NOMO-1 treated with DMSO at 0.1 percent for 48 hours (cell line): ENCODE results near the gene MAML1.

Experiments used
- DNase-seq: peaks from one replicate; lab custom pipeline; 2025; ENCODE audit not compliant: unreplicated experiment; lab: John Stamatoyannopoulos, UW

The MAML1 gene

DNA sequence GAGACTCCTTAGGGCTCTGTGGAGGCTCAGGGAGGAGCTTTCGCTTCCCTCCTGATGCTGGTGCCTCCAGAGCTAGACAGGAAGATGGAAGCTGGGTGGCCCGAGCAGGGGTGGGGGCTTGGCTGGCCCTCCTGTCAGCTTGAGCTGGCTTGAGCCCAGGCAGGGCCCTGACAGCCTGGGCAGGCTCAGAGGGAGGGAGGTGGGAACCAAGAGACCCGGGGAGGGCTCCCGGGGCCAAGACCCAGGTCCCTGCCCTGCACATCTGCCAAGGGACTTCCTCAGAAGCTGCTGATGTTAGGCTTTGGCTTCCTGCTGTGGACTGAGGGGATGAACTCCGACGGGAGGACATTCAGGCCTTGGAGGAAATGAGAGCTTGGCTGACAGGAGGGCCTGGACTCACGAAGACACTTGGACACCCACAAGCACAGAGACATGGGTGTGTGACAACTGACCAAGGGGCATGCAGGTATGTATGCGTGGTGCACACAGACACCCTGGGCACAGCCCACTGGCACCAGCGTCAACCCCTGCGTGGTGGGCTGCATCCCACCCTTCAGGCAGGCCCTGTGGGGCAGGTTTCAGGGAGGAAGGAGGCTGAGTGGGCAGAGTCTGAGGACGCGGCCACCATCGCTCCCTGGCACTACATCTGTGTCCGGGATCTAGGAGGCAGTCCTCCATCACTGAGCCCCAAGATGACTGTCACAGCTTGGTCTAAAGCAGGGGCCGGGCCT lies 59.4 kb downstream of the MAML1 start:
- DNase-seq = no peak

GRCh38 chr5:179792612-179793467 lies 60.2 kb downstream of the MAML1 start:
- peak; percentile 27 for DNase-seq

DNA sequence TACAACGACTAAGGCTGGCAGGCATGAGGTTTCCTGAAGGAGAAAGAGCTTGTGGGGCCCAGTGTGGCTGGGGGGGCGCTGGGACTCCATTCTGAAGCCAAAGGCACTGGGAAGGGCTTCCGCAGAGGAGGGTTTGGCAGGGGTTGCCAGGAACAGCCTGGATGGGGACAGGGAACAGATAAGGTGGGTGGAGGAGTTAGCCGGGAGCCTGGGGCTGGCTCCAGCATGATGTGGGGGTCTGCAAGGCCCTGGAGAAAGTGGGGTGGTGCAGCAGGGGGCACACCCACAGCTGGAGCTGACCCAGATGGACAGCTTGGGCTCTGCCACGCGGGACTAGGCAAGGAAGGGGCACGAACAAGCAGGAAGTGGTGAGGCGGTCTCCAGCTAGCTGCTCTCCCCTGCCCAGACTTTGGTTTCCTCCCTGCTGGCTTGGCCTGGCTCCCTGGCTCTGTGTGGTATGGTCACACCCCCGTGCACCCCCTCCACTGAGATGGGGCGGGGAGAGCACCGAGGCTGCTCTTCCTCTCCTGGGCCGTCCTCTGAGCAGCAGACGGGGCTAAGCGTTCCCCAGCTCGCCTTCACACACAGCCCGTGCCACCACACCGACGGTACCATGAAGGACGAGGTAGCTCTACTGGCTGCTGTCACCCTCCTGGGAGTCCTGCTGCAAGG lies 61.0 kb downstream of the MAML1 start, which contains the start of gene LTC4S:
Gene LTC4S, plus strand, starts transcription at position 519 of the 672 bp plus-strand sequence. Its CDS starts 95 bp downstream, at position 614.
- DNase-seq = peak; percentile 88

- DNase-seq = no peak
These were observed 61.5 kb downstream of the MAML1 start for GRCh38 chr5:179794171-179794570.

- no peak for DNase-seq
These were observed 62.0 kb downstream of the MAML1 start for GRCh38 chr5:179794575-179794974.

DNA sequence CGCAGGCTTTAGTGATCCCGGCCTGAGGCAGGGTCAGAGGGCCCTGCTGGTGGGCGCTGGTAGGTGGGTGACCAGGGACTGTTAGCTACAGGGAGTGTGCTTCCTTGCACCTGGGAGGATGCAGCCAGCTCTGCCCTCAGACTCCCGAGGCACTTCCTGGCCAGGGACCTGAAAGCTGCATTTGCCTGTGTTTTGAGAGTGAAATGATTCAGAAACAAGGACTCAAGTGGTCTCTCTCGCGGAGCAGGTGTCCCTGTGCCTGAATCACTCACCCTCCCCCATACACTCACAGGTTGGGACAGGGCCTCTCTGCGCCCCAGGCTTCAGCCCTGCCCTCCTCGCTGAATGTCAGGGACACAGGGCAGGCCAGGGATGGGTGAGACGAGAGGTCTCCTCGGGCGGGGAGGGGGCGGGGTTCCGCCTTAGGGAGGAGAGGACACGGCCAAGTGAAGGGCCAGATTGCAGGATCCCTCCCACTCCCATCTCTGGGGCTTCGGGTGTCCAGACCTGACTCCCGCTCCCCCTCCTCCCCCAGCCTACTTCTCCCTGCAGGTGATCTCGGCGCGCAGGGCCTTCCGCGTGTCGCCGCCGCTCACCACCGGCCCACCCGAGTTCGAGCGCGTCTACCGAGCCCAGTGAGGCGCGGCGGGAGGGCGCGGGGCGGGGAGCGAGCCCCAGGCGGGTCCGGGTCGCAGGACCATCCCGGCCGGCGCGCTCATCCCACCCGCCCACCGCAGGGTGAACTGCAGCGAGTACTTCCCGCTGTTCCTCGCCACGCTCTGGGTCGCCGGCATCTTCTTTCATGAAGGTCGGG lies 62.6 kb downstream of the MAML1 start:
- DNase-seq = no peak

DNA sequence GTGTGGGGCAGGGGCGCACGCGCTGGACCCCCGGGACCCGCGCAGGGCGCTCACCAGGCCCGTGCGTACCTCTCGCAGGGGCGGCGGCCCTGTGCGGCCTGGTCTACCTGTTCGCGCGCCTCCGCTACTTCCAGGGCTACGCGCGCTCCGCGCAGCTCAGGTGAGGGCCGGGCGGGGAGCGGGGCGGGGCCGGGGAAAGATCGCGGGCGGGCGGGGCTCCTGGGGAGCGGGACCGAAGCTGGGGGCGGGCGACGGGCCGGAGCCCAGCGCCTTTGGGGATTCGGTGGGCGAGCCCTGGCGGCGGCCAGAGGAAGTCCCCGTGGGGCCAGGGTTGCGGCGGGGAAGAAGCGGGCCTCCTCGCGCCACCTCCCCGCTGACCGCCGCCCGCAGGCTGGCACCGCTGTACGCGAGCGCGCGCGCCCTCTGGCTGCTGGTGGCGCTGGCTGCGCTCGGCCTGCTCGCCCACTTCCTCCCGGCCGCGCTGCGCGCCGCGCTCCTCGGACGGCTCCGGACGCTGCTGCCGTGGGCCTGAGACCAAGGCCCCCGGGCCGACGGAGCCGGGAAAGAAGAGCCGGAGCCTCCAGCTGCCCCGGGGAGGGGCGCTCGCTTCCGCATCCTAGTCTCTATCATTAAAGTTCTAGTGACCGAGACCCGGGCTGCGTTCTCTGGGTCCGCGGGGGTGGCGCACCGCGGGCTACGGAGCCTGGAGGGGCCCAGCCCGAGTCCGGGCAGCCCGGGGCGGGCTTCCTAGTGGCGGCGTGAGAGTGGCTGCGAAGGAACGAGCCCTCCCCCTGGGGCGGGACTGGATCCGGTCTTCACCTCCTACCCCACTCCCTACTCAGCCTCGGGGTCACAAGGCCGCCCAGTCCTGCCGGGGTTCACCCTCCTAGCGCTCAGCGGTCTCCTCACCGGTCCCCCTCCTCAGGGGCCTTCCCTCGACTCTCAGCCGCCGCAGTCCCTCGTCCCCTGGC lies 63.5 kb downstream of the MAML1 start:
- peak; percentile 86 for DNase-seq

- no peak for DNase-seq
These were observed 64.4 kb downstream of the MAML1 start for GRCh38 chr5:179796877-179797608.

DNA sequence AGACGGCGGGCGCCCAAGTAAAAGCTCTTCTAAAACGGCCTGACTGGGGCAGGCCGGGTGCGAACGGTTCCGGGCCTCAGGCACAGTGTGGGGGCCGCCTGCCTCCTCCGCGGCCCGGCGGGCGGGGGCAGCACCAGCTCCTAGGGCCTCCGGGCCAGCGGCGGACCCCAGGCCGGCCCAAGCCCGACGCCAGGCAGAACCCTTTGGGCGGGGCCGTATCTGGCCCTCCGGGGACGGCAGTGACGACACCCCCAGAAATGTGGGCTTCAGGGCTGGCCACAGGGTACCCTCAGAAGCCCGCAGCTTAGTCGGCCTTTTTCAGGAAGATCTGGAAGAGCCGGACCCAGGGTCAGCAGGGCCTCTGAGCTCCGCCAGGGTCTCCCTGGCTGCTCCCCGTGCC lies 65.1 kb downstream of the MAML1 start:
- no peak for DNase-seq

DNA sequence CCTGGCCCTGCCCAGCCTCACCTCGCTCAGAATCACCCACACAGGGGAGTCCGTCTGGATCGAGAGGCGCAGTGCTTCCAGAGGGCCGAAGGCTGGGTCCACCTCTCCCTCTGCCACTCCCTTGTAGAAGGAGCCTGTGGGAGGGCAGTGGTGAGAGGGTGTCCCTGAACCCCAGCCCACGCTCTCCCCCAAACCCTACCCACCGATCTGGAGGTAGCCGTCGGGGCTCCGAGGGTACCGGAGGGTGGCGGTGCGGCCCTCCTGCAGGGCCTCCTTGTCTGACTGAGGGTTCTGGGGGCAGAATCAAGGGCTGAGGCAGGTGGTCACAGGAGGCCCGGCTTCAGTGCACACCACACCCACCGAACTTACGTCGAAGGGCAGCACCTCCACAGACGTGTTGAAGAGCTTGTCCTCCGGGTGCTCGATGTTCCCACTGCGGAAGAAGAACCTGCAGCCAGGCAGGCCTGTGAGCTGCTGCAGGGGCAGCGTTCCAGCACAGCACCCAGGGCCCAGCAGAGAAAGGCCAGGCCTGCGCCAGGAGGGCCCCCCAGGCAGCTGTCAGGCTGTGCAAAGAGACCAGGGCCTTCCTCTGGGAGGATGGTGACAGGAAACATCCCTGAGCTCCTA lies 65.6 kb downstream of the MAML1 start:
- DNase-seq = no peak

DNA sequence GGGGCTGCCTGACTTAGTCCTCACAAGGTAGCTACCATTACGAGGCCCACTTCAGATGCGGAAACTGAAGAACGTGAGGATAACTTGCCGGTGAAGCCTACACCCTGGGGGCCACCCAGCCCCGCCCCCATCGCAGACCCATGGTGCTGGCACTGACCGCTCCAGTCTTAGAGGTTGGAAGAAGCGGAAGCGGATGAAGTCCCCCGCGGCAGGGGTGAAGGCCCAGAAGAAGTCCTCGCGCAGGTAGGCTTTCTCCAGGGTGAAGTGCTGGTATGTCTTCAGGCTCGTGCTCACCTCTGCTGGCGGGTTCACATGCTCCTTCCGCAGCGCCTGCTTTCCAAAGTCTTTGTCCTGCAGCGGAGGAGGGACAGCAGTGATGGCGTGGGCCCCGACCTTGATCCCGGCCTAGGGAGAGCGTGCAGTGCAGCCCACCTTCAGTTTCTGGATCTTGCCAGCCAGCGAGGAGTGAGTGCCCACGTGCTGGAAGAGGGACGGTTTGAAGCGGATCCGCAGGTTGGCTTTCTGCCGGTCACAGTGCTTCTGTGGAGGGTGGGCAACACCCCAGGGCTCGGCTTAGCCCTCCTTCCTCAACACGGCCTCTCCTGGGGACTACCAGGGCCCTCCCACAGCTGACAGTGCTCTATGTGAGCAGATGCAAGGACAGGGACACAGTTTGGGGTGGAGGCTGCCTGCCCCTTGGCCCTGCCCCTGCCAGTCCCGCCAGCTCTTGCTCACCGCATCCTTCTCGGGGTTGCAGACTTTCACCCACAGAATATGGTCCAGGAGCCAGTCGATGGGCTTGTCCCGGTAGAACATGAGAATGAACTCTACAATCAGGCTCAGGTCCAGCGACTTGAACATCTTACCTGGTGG lies 66.4 kb downstream of the MAML1 start:
- no peak for DNase-seq

- DNase-seq = no peak
These were observed 67.0 kb downstream of the MAML1 start for GRCh38 chr5:179799644-179799973.

GRCh38 chr5:179800071-179800695 lies 67.6 kb downstream of the MAML1 start:
- DNase-seq = no peak

DNA sequence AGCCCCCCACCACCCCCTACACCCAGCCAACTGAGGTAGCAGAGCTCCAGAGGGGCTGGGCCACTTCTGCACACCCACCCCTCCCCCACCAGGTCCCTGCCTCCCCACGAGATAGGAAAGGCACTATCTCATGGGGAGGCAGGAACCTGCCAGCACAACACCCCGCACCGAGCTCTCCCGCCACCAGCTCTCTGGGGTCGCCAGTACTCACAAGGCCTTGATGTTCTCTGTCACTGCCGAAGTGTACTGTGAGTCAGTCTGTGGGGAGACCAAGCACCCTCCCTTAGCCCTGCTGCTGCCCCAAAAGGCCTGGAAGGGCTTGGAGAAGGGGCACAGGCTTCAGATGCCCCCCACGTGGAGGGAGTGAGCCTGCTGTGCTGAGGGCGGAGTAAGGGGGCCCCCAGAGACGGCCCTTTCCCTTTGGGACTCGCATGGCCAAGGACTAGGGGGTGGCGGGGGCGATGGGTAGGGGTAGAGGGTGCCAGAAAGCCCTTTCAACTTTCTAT lies 68.1 kb downstream of the MAML1 start:
- no peak for DNase-seq

DNA sequence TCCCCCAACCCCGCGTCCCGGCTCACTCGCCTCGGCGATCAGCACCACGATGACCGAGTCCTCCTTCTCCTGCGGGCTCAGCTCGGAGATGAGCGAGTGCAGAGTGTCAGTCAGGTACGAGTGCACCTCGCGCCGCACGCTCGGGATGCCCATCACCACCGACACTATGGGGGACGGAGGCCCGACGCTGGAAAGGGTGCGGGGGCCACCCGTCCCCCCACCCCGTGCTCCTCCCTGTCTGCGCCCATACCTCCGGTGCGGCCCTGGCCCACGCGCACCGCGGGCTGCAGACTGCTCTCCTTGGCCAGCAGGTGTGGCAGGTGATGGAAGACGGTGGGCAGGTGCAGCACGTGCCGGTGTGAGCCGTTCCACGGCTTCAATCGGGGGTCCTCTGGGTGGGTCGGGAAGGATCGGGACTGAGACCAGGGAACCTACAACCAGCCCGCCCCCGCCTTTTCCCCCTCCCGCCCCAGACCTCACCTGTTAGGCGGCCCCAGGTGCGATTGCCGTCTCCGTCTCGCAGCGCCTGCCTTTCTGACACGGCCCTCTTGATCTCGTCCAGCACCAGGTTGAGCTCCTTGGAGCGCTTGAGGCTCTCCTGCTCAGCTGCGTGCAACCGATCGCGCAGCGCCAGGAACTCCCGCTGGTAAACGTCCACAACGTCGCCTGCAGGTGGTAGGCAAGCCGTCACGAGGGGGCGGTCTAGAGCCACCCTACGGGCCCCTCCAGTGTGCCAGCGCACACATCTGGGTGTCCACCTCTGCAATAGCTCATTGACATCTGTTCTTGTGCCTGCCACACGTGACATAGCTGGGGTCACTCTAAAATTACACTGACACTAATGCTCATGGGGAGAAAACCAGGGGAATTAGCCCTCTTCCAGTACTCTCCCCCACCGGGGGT lies 68.9 kb downstream of the MAML1 start:
- DNase-seq = peak; percentile 59
